ENCODE measurements around the gene HHAT.

GRCh38 chr1:210653771-210654170 lies 325.1 kb downstream of the HHAT start:
- TF ChIP-seq CTCF (IDR thresholded peaks at IDR 0.05) (no peak), POLR2AphosphoS5 (IDR thresholded peaks at IDR 0.05) (no peak), POLR2A (IDR thresholded peaks at IDR 0.05) (no peak), EP300 (IDR thresholded peaks at IDR 0.05) (no peak)

Measured in stomach (tissue), 4 donors.